Stimulated activated CD4-positive, alpha-beta T cell treated with anti-CD3 and anti-CD28 coated beads, Interleukin-12 subunit alpha, Interleukin-12 subunit beta, amount 100 ng/mL, for 24 hours (primary cell): ENCODE results near the gene SARS1.

Experiments used
- DNase-seq, 2 experiments: peaks; one replicate each; pipeline ENCODE4 v3.0.0-alpha.2; 2020; ENCODE audit warnings: low read depth in 2 of 2

The SARS1 gene

DNA sequence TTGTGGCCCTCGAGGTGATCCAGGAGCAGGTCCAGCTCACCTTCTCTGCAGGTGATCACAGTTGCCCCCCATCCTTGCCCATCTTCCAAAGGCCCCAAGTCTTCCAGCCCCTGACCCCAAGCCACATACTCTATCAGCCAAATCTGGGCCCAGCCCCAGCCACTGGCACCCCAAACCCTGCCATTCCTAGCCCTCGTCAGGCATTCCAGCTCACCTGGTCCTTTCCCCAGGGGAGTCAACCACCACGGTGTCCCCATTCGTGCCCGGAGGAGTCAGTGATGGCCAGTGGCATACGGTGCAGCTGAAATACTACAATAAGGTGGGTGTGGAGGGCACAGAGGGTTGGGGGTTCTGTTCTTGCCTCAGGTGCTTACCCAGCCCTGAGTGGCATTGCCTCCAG, 47.9 kb downstream of the SARS1 start:
- no peak for DNase-seq

DNA sequence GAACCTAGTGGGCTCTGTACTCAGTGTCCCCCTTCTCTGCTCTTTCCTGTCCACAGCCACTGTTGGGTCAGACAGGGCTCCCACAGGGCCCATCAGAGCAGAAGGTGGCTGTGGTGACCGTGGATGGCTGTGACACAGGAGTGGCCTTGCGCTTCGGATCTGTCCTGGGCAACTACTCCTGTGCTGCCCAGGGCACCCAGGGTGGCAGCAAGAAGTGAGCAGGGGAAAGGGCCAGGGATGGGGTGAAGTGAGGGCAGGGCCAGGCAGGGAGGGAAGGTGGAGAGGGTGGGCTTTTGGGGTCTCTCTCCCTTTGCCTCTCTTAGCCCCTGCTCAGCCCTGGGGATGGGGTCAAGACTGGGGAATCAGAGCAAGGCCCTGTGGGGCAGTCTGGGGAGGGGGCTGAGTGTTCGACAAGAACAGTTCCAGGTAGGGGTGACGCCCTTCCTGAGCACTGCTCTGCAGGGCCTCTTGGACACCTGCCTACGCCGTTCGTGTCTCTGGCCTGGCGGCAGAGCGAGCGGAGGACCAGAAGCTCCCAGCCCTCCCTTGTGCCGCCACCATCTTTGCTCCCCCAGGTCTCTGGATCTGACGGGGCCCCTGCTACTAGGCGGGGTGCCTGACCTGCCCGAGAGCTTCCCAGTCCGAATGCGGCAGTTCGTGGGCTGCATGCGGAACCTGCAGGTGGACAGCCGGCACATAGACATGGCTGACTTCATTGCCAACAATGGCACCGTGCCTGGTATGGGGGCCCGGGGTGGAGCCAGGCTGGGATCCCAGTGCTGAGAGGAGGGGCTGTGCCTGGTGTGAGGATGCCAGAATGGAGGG, 48.7 kb downstream of the SARS1 start:
- DNase-seq = no peak

- DNase-seq = no peak
These were observed 49.5 kb downstream of the SARS1 start for GRCh38 chr1:109263234-109263596.

GRCh38 chr1:109263597-109264378, 50.1 kb downstream of the SARS1 start:
- peak; percentile 55 to 79 for DNase-seq

- no peak for DNase-seq
These were observed 50.6 kb downstream of the SARS1 start for GRCh38 chr1:109264379-109264755.

DNA sequence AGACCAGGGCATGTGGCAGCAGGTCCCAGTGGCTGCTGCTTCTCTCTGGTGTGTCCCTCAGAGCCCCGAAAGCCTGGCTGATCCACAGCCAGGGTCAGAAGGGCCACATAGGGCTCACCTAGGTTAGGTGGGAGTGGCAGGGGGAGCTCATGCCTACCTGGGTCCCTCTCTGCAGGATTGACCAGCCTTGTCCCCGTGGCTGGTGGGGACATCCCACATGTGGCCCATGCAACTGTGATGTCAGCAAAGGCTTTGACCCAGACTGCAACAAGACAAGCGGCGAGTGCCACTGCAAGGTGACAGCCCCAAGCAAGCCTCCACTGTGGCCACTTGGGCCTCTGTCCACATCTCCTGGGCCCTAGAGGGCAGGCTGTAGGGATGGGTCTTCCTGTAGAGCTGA, 51.3 kb downstream of the SARS1 start:
- no peak for DNase-seq

DNA sequence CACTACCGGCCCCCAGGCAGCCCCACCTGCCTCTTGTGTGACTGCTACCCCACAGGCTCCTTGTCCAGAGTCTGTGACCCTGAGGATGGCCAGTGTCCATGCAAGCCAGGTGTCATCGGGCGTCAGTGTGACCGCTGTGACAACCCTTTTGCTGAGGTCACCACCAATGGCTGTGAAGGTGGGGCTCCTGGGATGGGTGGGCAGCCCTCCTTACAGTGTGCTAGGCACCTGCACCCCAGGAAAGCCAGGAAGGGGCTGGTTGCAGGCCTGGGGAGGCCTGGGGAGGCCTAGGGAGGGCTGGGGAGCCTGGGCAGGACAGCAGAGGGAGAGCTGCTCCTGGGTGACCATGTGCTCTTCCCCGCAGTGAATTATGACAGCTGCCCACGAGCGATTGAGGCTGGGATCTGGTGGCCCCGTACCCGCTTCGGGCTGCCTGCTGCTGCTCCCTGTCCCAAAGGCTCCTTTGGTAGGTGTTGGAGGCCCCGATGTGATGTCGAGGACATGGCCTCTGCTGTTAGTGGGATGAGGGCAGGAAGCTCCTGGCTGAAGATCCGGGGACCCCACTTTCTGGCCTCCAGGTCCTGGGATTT, 52.1 kb downstream of the SARS1 start:
- DNase-seq = no peak

DNA sequence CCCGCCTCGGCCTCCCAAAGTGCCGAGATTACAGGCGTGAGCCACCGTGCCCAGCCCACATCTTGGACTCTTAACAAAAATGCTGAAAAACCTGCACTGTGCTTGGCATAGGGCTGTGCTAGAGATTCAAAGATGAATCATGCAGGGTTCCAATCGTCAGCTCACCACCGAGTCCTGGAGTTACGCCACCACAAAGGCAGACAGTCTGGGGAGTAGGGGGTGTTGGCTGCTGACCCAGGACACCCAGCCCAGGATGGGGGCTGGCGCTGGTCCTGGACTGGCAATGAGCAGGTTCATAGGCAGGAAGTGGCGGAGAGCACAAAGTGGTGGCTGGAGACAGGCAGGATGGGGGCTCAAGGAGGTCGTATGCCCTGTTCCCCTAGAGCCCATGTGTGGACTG, 53.2 kb downstream of the SARS1 start:
- no peak for DNase-seq

DNA sequence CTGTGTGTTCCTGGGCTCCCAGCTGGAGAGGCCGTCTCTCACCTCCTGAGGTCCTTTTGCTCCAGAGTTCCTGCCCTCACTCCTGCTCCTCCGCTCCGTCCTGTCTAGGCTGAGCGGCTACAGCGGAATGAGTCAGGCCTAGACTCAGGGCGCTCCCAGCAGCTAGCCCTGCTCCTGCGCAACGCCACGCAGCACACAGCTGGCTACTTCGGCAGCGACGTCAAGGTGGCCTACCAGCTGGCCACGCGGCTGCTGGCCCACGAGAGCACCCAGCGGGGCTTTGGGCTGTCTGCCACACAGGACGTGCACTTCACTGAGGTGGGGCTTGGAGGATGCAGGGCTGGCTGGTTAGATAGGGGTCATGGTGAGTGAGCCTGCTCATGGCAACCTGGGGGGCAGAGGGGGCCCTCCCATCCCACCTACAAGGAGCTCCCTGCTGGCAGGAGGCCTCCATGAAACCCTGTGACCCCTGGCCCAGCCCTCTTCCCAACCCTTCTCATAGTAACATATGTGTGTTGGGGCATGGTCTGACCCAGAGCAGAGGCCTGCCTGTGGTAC, 54.1 kb downstream of the SARS1 start:
- no peak for DNase-seq

GRCh38 chr1:109268431-109269211, 54.9 kb downstream of the SARS1 start:
- no peak for DNase-seq

GRCh38 chr1:109269212-109269980, 55.7 kb downstream of the SARS1 start:
- DNase-seq = no peak

- DNase-seq = no peak
These were observed 56.4 kb downstream of the SARS1 start for GRCh38 chr1:109269981-109270622.

- DNase-seq = no peak
These were observed 57.1 kb downstream of the SARS1 start for GRCh38 chr1:109270623-109271317.

DNA sequence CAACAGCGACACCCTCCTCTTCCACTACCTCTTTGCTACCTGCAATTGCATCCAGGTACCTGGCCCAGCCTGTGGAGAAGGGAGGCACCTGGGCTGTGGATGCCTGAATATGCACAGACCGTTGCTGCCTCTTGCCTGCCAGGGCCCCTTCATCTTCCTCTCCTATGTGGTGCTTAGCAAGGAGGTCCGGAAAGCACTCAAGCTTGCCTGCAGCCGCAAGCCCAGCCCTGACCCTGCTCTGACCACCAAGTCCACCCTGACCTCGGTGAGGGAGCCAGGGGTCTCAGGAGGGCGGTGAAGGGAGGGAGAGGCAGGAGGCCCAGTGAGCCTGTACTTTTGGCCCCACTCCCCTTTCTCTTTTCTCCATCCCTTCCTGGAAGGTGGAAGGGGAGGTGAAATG, 57.7 kb downstream of the SARS1 start:
- DNase-seq = no peak

GRCh38 chr1:109272021-109272799, 58.5 kb downstream of the SARS1 start:
- DNase-seq = no peak

DNA sequence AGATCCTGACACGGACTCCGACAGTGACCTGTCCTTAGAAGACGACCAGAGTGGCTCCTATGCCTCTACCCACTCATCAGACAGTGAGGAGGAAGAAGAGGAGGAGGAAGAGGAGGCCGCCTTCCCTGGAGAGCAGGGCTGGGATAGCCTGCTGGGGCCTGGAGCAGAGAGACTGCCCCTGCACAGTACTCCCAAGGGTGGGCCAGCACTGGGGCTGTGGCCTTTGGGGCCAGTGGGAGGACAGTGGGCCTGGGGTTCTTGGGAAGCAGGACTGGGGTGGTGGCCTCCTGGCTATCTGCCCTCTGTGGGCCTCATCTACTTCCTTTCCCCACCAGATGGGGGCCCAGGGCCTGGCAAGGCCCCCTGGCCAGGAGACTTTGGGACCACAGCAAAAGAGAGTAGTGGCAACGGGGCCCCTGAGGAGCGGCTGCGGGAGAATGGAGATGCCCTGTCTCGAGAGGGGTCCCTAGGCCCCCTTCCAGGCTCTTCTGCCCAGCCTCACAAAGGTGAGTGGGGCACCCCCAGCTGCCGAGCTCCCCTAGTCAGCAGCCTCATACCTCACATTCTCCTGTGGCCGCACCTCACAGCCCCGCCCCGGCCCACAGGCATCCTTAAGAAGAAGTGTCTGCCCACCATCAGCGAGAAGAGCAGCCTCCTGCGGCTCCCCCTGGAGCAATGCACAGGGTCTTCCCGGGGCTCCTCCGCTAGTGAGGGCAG, 59.3 kb downstream of the SARS1 start:
- DNase-seq = no peak

DNA sequence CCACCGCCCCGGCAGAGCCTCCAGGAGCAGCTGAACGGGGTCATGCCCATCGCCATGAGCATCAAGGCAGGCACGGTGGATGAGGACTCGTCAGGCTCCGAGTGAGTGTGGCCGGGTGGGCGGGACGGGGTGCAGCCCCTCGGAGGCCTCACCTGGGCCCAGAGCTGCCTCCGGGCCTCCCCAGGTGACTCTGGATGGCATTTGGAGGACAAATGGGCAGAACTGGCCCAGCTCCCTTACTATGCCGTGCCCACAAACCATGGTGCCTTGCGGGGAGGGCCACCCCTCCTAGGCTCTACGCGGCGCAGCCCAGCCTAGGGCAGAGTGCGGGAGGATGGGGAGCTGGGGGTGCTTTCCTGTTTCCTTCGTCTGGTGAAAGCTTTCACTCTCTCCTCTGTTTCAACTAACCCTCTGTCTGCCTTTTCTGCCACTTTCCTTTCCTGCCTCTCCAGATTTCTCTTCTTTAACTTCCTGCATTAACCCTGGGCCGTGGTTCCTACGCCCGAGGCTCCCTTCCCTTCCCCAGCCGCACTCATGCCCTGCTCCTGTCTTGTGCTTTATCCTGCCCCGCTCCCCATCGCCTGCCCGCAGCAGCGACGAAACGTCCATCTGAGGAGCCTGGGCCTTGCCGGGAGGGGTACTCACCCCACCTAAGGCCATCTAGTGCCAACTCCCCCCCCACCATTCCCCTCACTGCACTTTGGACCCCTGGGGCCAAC, 60.0 kb downstream of the SARS1 start:
- no peak for DNase-seq
